ENCODE data around the gene EEF1E1.

Gene EEF1E1

GRCh38 chr6:8087870-8088754 is 14.2 kb downstream of the EEF1E1 start:
- DNase-seq = peak; percentile 64

GRCh38 chr6:8086755-8087306 is 15.5 kb downstream of the EEF1E1 start:
- no peak for DNase-seq

GRCh38 chr6:8085053-8085511 is 17.3 kb downstream of the EEF1E1 start:
- DNase-seq = peak; percentile 85

- no peak for DNase-seq
These were observed 17.8 kb downstream of the EEF1E1 start for GRCh38 chr6:8084586-8084985.

GRCh38 chr6:8082954-8083858 is 19.1 kb downstream of the EEF1E1 start:
- peak; percentile 85 for DNase-seq

- no peak for DNase-seq
These were observed 19.8 kb downstream of the EEF1E1 start for GRCh38 chr6:8082572-8082953.

- DNase-seq = peak; percentile 91
These were observed 21.8 kb downstream of the EEF1E1 start for GRCh38 chr6:8080362-8081151.

GRCh38 chr6:8079126-8079525 is 23.2 kb downstream of the EEF1E1 start:
- no peak for DNase-seq

GRCh38 chr6:8077991-8078390 is 24.4 kb downstream of the EEF1E1 start:
- no peak for DNase-seq

- no peak for DNase-seq
These were observed 26.6 kb downstream of the EEF1E1 start for GRCh38 chr6:8075704-8076103.

GRCh38 chr6:8075185-8075584 is 27.2 kb downstream of the EEF1E1 start:
- no peak for DNase-seq

- DNase-seq = no peak
These were observed 28.1 kb downstream of the EEF1E1 start for GRCh38 chr6:8074213-8074612.

GRCh38 chr6:8073758-8074157 is 28.6 kb downstream of the EEF1E1 start:
- no peak for DNase-seq

GRCh38 chr6:8070718-8071117 is 31.6 kb downstream of the EEF1E1 start:
- DNase-seq = no peak

GRCh38 chr6:8069631-8070284 is 32.6 kb downstream of the EEF1E1 start:
- no peak for DNase-seq

GRCh38 chr6:8069151-8069550 is 33.2 kb downstream of the EEF1E1 start:
- no peak for DNase-seq

GRCh38 chr6:8066108-8066507 is 36.2 kb downstream of the EEF1E1 start:
- no peak for DNase-seq

- peak; percentile 51 for DNase-seq
These were observed 36.8 kb downstream of the EEF1E1 start for GRCh38 chr6:8065519-8065911.

- DNase-seq = no peak
These were observed 37.5 kb downstream of the EEF1E1 start for GRCh38 chr6:8064638-8065518.

GRCh38 chr6:8063761-8064637 is 38.3 kb downstream of the EEF1E1 start, which contains the start of gene BLOC1S5:
Gene BLOC1S5, minus strand, starts transcription at chr6:8064389. Its CDS starts 13 bp downstream, at chr6:8064376.
- DNase-seq = peak; percentile 99

Measured in inflammatory macrophage treated with lipopolysaccharide for 4 hours (primary cell).